Suppressor macrophage treated with lipopolysaccharide for 1 hour (primary cell): ENCODE measurements around the gene SLAMF8.
A peak's percentile ranks its signal among the peaks of the same experiment; 100 is the strongest.

Experiments used
- DNase-seq, 3 donors: peaks; one replicate each; pipeline ENCODE4 v3.0.0-alpha.2; 2020 to 2022

Gene SLAMF8

GRCh38 chr1:159821171-159821867 lies 5.4 kb upstream of the SLAMF8 start:
- peak; percentile 53 to 71 (median 64) for DNase-seq

- no peak for DNase-seq
These were observed 3.3 kb upstream of the SLAMF8 start for GRCh38 chr1:159823406-159823805.

- DNase-seq, result no peak
These were observed 1.1 kb upstream of the SLAMF8 start for GRCh38 chr1:159825564-159825963.

GRCh38 chr1:159827102-159827490 lies 423 bp downstream of the SLAMF8 start:
- DNase-seq, result no peak

GRCh38 chr1:159827549-159827948 lies 876 bp downstream of the SLAMF8 start:
- DNase-seq, result no peak

- DNase-seq, result no peak
These were observed 1.5 kb downstream of the SLAMF8 start for GRCh38 chr1:159828176-159828575.

- DNase-seq, result peak; percentile 78 to 89 (median 85)
These were observed 2.1 kb downstream of the SLAMF8 start for GRCh38 chr1:159828581-159829272.

GRCh38 chr1:159829273-159829634 lies 2.6 kb downstream of the SLAMF8 start:
- DNase-seq, result peak; percentile 85 to 88 (median 85)

GRCh38 chr1:159829822-159830465 lies 3.3 kb downstream of the SLAMF8 start:
- peak; percentile 37 to 65 (median 43) for DNase-seq

- peak; percentile 66 to 82 (median 75) for DNase-seq
These were observed 4.0 kb downstream of the SLAMF8 start for GRCh38 chr1:159830722-159831121.

GRCh38 chr1:159831412-159832141 lies 4.9 kb downstream of the SLAMF8 start:
- no peak for DNase-seq

- DNase-seq, result no peak
These were observed 5.6 kb downstream of the SLAMF8 start for GRCh38 chr1:159832309-159832708.

- DNase-seq, result no peak
These were observed 8.7 kb downstream of the SLAMF8 start for GRCh38 chr1:159835356-159835755.

- DNase-seq, result no peak
These were observed 9.3 kb downstream of the SLAMF8 start for GRCh38 chr1:159835862-159836525.

GRCh38 chr1:159838715-159839114 lies 12.0 kb downstream of the SLAMF8 start:
- peak in 2 of 3 donors; percentile 52 to 54 for DNase-seq

GRCh38 chr1:159839116-159839849 lies 12.6 kb downstream of the SLAMF8 start:
- DNase-seq, result no peak

- no peak for DNase-seq
These were observed 15.1 kb downstream of the SLAMF8 start for GRCh38 chr1:159841749-159842148.

- no peak for DNase-seq
These were observed 16.8 kb downstream of the SLAMF8 start for GRCh38 chr1:159843459-159843858.

- DNase-seq, result no peak
These were observed 19.3 kb downstream of the SLAMF8 start for GRCh38 chr1:159845751-159846629.

GRCh38 chr1:159847231-159847630 lies 20.6 kb downstream of the SLAMF8 start:
- DNase-seq, result no peak

- DNase-seq, result peak; percentile 50 to 60 (median 59)
These were observed 21.7 kb downstream of the SLAMF8 start for GRCh38 chr1:159848326-159848725.
